Peyer's patch (tissue), 4 donors: ENCODE measurements around the gene CAMK1. TPM values are rescaled to one million over a fixed set of nuclear protein-coding genes. Genes with fewer than 3 reads are reported as not detected.
"Not testable (repeated sequence)": the region's sequence is repeated elsewhere in the genome, so short reads cannot be mapped to it uniquely, and the experiment has no call there.

Source experiments
- DNase-seq, 3 donors: peaks; one replicate each; pipeline ENCODE4 v3.0.0-alpha.2; 2017 to 2019
- H3K27ac ChIP-seq, 4 donors: fragments of 200-600 bp; sonication (generic); one replicate each; pipeline ENCODE4 v1.5.1; 2016 to 2019
- H3K27me3 ChIP-seq, 2 donors: fragments of 200-600 bp; sonication (generic); one replicate each; pipeline ENCODE4 v1.5.1; 2019
- H3K36me3 ChIP-seq, 3 donors: fragments of 200-600 bp; sonication (generic); one replicate each; pipeline ENCODE4 v1.5.1; 2016 to 2019
- H3K4me1 ChIP-seq, 4 donors: fragments of 200-600 bp; sonication (generic); one replicate each; pipeline ENCODE4 v1.5.1; 2016 to 2019
- H3K4me3 ChIP-seq, 4 donors: fragments of 200-600 bp; sonication (generic); 1 replicate in 3 of 4; 2 replicates in 1 of 4; pipeline ENCODE4 v1.5.1; 2016 to 2019; ENCODE audit warnings: mild to moderate bottlenecking in 1 of 4
- H3K9me3 ChIP-seq, 4 donors: fragments of 200-600 bp; sonication (generic); one replicate each; pipeline ENCODE4 v1.5.1; 2016 to 2019; ENCODE audit warnings: mild to moderate bottlenecking in 1 of 4
- CTCF ChIP-seq, 6 experiments: fragments of 450-650 bp in 4 of 6; fragments of 200-600 bp in 2 of 6; sonication (generic) in 1 of 6; IDR thresholded peaks; one replicate each; pipeline ENCODE4 v1.5.1; 2017 to 2019; ENCODE audit warnings: antibody characterized with exemption in 6 of 6, mild to moderate bottlenecking in 3 of 6, moderate library complexity in 1 of 6
- POLR2A ChIP-seq, 2 donors: fragments of 450-650 bp; IDR thresholded peaks; one replicate each; pipeline ENCODE4 v1.5.1; 2017; ENCODE audit warnings: antibody characterized with exemption in 2 of 2, mild to moderate bottlenecking in 2 of 2, moderate library complexity in 2 of 2
- total RNA-seq, 4 donors: library from RNA; depleted of rRNA; stranded (reverse); fragments of >200 nt; gene quantifications; one replicate each; pipeline ENCODE4 v1.1.0, GENCODE V29; 2016

CAMK1 gene
- total RNA-seq, 4 donors from 2014 or later = 5.6 to 51.2 (median 10.4) TPM

GRCh38 chr3:9778143-9779074 lies 8.7 kb upstream of the CAMK1 start:
- TF ChIP-seq CTCF (IDR thresholded peaks at IDR 0.05) = no peak
- no peak for TF ChIP-seq POLR2A (IDR thresholded peaks at IDR 0.05)
- Histone ChIP-seq H3K36me3 (peaks cover 0 to 34% (median 0%) of the 10 kb centered on the region in 3 donors), H3K4me3 (no peak overlapping the region), H3K27me3 (no peaks in the 10 kb centered on the region), H3K27ac (peak overlapping the region in 2 of 4 donors; percentile 34 to 74), H3K9me3 (no peaks in the 10 kb centered on the region), H3K4me1 (peaks cover 10 to 31% (median 17%) of the 10 kb centered on the region in 4 donors)
- DNase-seq = no peak

- no peak for DNase-seq
- no peak overlapping the region for H3K27ac ChIP-seq
- H3K27me3 ChIP-seq = no peaks in the 10 kb centered on the region
- H3K36me3 ChIP-seq = peaks cover 0 to 28% (median 0%) of the 10 kb centered on the region in 3 donors
- H3K9me3 ChIP-seq = no peaks in the 10 kb centered on the region
- TF ChIP-seq CTCF (IDR thresholded peaks at IDR 0.05) (no peak), POLR2A (IDR thresholded peaks at IDR 0.05) (no peak)
- H3K4me3 ChIP-seq = no peak overlapping the region
- H3K4me1 ChIP-seq = peaks cover 10 to 31% (median 17%) of the 10 kb centered on the region in 4 donors
These were observed 7.9 kb upstream of the CAMK1 start for GRCh38 chr3:9777694-9778021.

- Histone ChIP-seq H3K9me3 (no peaks in the 10 kb centered on the region), H3K27me3 (no peaks in the 10 kb centered on the region), H3K4me1 (peaks cover 10 to 31% (median 17%) of the 10 kb centered on the region in 4 donors), H3K27ac (no peak overlapping the region), H3K4me3 (no peak overlapping the region), H3K36me3 (peaks cover 0 to 22% (median 0%) of the 10 kb centered on the region in 3 donors)
- DNase-seq = no peak
- TF ChIP-seq POLR2A (IDR thresholded peaks at IDR 0.05) (no peak), CTCF (IDR thresholded peaks at IDR 0.05) (no peak)
These were observed 7.3 kb upstream of the CAMK1 start for GRCh38 chr3:9776896-9777693.

GRCh38 chr3:9771007-9771406 lies 1.3 kb upstream of the CAMK1 start:
- H3K36me3 ChIP-seq, H3K9me3 ChIP-seq, H3K27me3 ChIP-seq, H3K4me3 ChIP-seq, DNase-seq: not testable (repeated sequence)
- Histone ChIP-seq H3K4me1 (peaks cover 0 to 22% (median 6%) of the 10 kb centered on the region in 4 donors), H3K27ac (peak overlapping the region in 1 of 4 donors; percentile 82)

GRCh38 chr3:9770276-9770812 lies 597 bp upstream of the CAMK1 start:
- Histone ChIP-seq H3K36me3 (no peaks in the 10 kb centered on the region), H3K4me1 (peaks cover 0 to 22% (median 6%) of the 10 kb centered on the region in 4 donors), H3K4me3 (peak overlapping the region; percentile 25 to 74 (median 56)), H3K27me3 (no peaks in the 10 kb centered on the region), H3K27ac (peak overlapping the region; percentile 29 to 87 (median 76)), H3K9me3 (no peaks in the 10 kb centered on the region)
- DNase-seq = peak; percentile 36 to 87 (median 77)
- TF ChIP-seq CTCF (IDR thresholded peaks at IDR 0.05) = no peak
- no peak for TF ChIP-seq POLR2A (IDR thresholded peaks at IDR 0.05)
